ENCODE data around the gene CYP19A1.

CYP19A1 gene

GRCh38 chr15:51386029-51386428 lies 47.6 kb upstream of the CYP19A1 start:
- no peak overlapping the region for H3K27ac ChIP-seq
- peaks cover 1% of the 10 kb centered on the region for H3K4me1 ChIP-seq (ENCODE audit: low read depth, poor library complexity, severe bottlenecking)
- no peak overlapping the region for H3K4me2 ChIP-seq
- H3K36me3 ChIP-seq (ENCODE audit: insufficient read depth) = no peaks in the 10 kb centered on the region
- TF ChIP-seq CTCF (conservative IDR thresholded peaks at IDR 0.05; ENCODE audit: low read depth, low read length) = no peak
- H3K9ac ChIP-seq = no peak overlapping the region
- H2AFZ ChIP-seq (ENCODE audit: low read depth) = no peak overlapping the region
- no peak overlapping the region for H3K4me3 ChIP-seq (IDR thresholded peaks at IDR 0.05; ENCODE audit: insufficient read depth, low read depth, low read length)
- H3K79me2 ChIP-seq (ENCODE audit: insufficient read depth, low read depth) = no peaks in the 10 kb centered on the region
- H4K20me1 ChIP-seq (ENCODE audit: insufficient read depth) = no peaks in the 10 kb centered on the region
- H3K27me3 ChIP-seq (ENCODE audit: insufficient read depth, low read depth) = no peaks in the 10 kb centered on the region

GRCh38 chr15:51382787-51383186 lies 44.4 kb upstream of the CYP19A1 start:
- peaks cover 5% of the 10 kb centered on the region for H3K4me1 ChIP-seq (ENCODE audit: low read depth, poor library complexity, severe bottlenecking)
- H3K4me3 ChIP-seq (IDR thresholded peaks at IDR 0.05; ENCODE audit: insufficient read depth, low read depth, low read length) = no peak overlapping the region
- H3K27me3 ChIP-seq (ENCODE audit: insufficient read depth, low read depth) = no peaks in the 10 kb centered on the region
- peak; percentile 68 for TF ChIP-seq CTCF (conservative IDR thresholded peaks at IDR 0.05; ENCODE audit: low read depth, low read length)
- no peaks in the 10 kb centered on the region for H3K36me3 ChIP-seq (ENCODE audit: insufficient read depth)
- no peak overlapping the region for H2AFZ ChIP-seq (ENCODE audit: low read depth)
- H4K20me1 ChIP-seq (ENCODE audit: insufficient read depth) = no peaks in the 10 kb centered on the region
- H3K9ac ChIP-seq = no peak overlapping the region
- H3K4me2 ChIP-seq = no peak overlapping the region
- no peaks in the 10 kb centered on the region for H3K79me2 ChIP-seq (ENCODE audit: insufficient read depth, low read depth)
- no peak overlapping the region for H3K27ac ChIP-seq

DNA sequence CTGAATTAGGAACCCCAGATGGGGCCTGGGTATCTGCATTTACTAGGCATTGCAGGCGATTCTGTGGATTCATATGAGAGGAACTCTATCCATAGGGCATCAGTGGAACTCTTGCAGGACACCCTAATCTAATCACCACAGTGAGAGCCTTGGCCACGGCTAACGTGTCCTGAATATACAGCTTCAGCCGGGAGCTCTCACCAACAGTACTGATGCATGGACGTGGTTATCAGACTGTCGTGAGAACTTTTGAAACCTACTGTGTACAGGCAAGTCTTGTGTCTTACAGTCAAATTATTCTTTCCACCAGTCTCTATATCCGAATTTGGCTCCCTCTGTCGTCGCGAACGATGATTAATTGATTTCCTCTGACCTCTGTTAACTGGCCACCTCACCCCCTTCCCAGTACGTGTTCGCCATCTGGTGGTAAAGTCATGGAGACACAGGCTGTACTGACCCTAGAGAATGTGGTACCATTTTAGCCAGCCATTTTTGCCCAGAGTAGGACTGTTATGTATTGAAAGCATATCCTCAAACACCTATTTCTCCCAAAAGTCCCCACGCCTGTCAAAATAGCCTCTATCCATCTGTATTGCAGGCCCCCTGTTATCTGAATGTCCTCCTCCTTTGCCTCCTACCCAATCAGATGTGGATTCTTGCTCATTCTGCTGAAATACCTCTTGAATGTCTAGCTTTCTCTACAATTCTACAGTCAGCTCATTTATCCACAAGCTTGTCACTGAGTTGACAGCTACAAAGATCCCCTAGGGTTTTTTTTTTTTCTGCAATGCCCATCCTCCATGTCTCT lies 42.8 kb upstream of the CYP19A1 start:
- peaks cover 5% of the 10 kb centered on the region for H3K4me1 ChIP-seq (ENCODE audit: low read depth, poor library complexity, severe bottlenecking)
- H4K20me1 ChIP-seq (ENCODE audit: insufficient read depth) = no peaks in the 10 kb centered on the region
- H2AFZ ChIP-seq (ENCODE audit: low read depth) = peak overlapping the region; percentile 44; the same call in 1 of the 2 replicates
- H3K9ac ChIP-seq = no peak overlapping the region
- no peak overlapping the region for H3K27ac ChIP-seq
- H3K27me3 ChIP-seq (ENCODE audit: insufficient read depth, low read depth) = no peaks in the 10 kb centered on the region
- peak overlapping the region; percentile 30; the same call in 1 of the 2 replicates for H3K4me2 ChIP-seq
- H3K36me3 ChIP-seq (ENCODE audit: insufficient read depth) = no peaks in the 10 kb centered on the region
- TF ChIP-seq CTCF (conservative IDR thresholded peaks at IDR 0.05; ENCODE audit: low read depth, low read length) = peak; percentile 98
- H3K79me2 ChIP-seq (ENCODE audit: insufficient read depth, low read depth) = no peaks in the 10 kb centered on the region
- H3K4me3 ChIP-seq (IDR thresholded peaks at IDR 0.05; ENCODE audit: insufficient read depth, low read depth, low read length) = no peak overlapping the region

DNA sequence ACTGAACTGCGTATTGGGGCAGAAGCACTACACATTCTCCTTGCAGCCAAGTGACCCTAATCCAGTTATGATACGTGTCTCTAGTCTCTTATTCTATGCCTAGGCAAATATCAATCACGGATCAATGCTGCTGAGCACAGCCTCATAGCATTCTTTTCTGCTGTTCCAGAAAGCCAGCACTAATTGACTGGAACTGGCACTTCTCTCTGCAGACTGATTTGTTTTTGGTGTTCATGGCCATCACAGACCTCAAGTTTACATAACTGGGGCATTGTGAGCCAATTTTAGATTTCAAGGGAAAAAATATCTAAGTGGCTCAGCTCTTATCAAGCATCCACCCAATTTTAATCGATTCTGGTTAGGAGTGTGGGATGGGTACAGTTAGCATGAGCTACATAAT lies 41.0 kb upstream of the CYP19A1 start:
- Histone ChIP-seq H3K27ac (no peak overlapping the region), H3K4me3 (IDR thresholded peaks at IDR 0.05; ENCODE audit: insufficient read depth, low read depth, low read length) (no peak overlapping the region), H3K27me3 (ENCODE audit: insufficient read depth, low read depth) (no peaks in the 10 kb centered on the region), H3K9ac (no peak overlapping the region), H3K36me3 (ENCODE audit: insufficient read depth) (no peaks in the 10 kb centered on the region), H2AFZ (ENCODE audit: low read depth) (no peak overlapping the region), H3K79me2 (ENCODE audit: insufficient read depth, low read depth) (no peaks in the 10 kb centered on the region), H3K4me1 (ENCODE audit: low read depth, poor library complexity, severe bottlenecking) (peaks cover 11% of the 10 kb centered on the region), H3K4me2 (no peak overlapping the region), H4K20me1 (ENCODE audit: insufficient read depth) (no peaks in the 10 kb centered on the region)
- TF ChIP-seq CTCF (conservative IDR thresholded peaks at IDR 0.05; ENCODE audit: low read depth, low read length) = no peak

Measured in KMS-11 (cell line).